Inflammatory macrophage treated with lipopolysaccharide for 4 hours (primary cell): ENCODE results near the gene MROH2A.

ENCODE experiments used
- DNase-seq: peaks from one replicate; pipeline ENCODE4 v3.0.0-alpha.2; 2020

Gene MROH2A

GRCh38 chr2:233766416-233766815 lies 11.7 kb upstream of the MROH2A start:
- no peak for DNase-seq

GRCh38 chr2:233768076-233768475 lies 10.1 kb upstream of the MROH2A start:
- DNase-seq = no peak

GRCh38 chr2:233769260-233769659 lies 8.9 kb upstream of the MROH2A start:
- DNase-seq = no peak

GRCh38 chr2:233772153-233772552 lies 6.0 kb upstream of the MROH2A start:
- no peak for DNase-seq

GRCh38 chr2:233772583-233772982 lies 5.5 kb upstream of the MROH2A start:
- no peak for DNase-seq

GRCh38 chr2:233773854-233774253 lies 4.3 kb upstream of the MROH2A start:
- no peak for DNase-seq

- DNase-seq = no peak
Measured at GRCh38 chr2:233775414-233775813, 2.7 kb upstream of the MROH2A start.

GRCh38 chr2:233779722-233780121 lies 1.6 kb downstream of the MROH2A start:
- DNase-seq = no peak

GRCh38 chr2:233780771-233781170 lies 2.6 kb downstream of the MROH2A start:
- DNase-seq = no peak

- no peak for DNase-seq
Measured at GRCh38 chr2:233789554-233789953, 11.4 kb downstream of the MROH2A start.

- DNase-seq = no peak
Measured at GRCh38 chr2:233791151-233791882, 13.2 kb downstream of the MROH2A start.

- no peak for DNase-seq
Measured at GRCh38 chr2:233791883-233792329, 13.8 kb downstream of the MROH2A start.

GRCh38 chr2:233792720-233793119 lies 14.6 kb downstream of the MROH2A start:
- DNase-seq = no peak

- DNase-seq = no peak
Measured at GRCh38 chr2:233793465-233794127, 15.5 kb downstream of the MROH2A start.

- DNase-seq = no peak
Measured at GRCh38 chr2:233794128-233794658, 16.1 kb downstream of the MROH2A start.

- DNase-seq = no peak
Measured at GRCh38 chr2:233795735-233796171, 17.6 kb downstream of the MROH2A start.

- no peak for DNase-seq
Measured at GRCh38 chr2:233796254-233796653, 18.1 kb downstream of the MROH2A start.

- no peak for DNase-seq
Measured at GRCh38 chr2:233798335-233799086, 20.4 kb downstream of the MROH2A start.

GRCh38 chr2:233799087-233799665 lies 21.0 kb downstream of the MROH2A start:
- no peak for DNase-seq

- DNase-seq = no peak
Measured at GRCh38 chr2:233799716-233800115, 21.6 kb downstream of the MROH2A start.

GRCh38 chr2:233800208-233800607 lies 22.1 kb downstream of the MROH2A start:
- DNase-seq = no peak

- DNase-seq = no peak
Measured at GRCh38 chr2:233801357-233802131, 23.4 kb downstream of the MROH2A start.
